HL-60 (cell line): ENCODE results near the gene SAE1.

Source experiments
- CTCF ChIP-seq: IDR thresholded peaks from one replicate; pipeline ENCODE4 v1.5.1; 2011; ENCODE audit warnings: low read length, control low read depth, inconsistent platforms; ENCODE audit not compliant: insufficient read depth
- GABPA ChIP-seq: IDR thresholded peaks from 2 replicates; pipeline ENCODE4 v1.6.1; 2012; ENCODE audit warnings: low read depth
- REST ChIP-seq: IDR thresholded peaks from 2 replicates; pipeline ENCODE4 v1.6.1; 2012; ENCODE audit warnings: low read depth; ENCODE audit not compliant: insufficient replicate concordance

GRCh38 chr19:47081095-47081494, 49.5 kb upstream of the SAE1 start:
- TF ChIP-seq CTCF, result no peak
- no peak for TF ChIP-seq GABPA
- TF ChIP-seq REST, result no peak
